ENCODE results near the gene SUGCT.

Gene SUGCT

DNA sequence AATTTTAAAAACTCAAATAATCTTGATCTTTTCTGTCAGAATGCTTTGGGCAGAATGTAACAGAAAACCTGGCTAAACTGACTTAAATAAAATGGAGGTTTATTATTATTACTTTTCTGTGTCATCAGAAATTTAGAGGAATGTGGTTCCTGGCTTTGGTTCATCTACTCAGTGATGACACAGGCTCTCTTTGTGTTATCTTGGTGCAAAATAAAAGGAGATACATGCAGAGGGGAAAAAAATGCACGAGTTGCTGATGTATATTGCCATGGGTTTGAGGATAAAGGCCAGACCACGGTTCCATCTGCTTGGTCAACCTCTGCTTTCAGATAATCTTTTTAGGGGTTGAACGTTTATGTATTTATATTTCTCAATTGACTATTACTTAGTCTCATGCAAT, 181.4 kb downstream of the SUGCT start:
- DNase-seq = no peak

DNA sequence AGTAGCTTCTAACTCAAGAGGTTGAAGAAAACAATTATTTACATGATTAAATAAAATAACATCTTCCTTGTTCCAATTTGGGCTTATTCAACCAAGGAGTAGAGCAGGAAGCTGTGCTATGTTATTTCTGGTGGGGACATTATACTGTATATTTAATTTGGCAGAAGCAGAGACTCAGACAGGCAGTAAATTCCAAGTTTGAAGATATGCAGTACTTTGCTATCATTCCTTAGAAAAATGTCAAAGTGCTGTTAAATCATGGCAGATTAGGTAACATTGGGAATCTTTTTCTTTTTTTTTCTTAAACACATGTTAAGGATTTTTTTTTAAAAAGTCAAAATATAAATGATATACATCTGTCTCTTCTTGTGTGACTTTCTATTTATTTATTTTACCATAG, 190.1 kb downstream of the SUGCT start:
- no peak for DNase-seq

DNA sequence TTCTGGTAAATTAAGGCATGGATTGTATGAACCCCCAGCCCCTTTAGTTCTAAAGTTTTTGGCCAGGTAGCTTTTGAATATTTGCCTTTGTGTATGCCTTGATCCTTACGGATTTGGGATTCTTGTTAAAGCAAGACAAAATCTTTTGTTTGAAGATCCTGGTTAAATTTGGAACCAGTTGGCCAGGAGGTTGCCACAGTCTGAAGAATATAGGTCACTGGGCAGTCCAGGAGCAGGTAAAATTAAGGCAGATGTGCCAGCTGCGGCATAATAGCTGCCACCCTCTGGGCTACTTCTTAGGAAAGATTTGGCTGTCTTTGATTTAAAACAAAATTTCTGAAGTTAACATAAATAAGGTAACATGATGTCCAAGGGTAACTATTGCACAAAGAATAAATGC, 192.3 kb downstream of the SUGCT start:
- no peak for DNase-seq

DNA sequence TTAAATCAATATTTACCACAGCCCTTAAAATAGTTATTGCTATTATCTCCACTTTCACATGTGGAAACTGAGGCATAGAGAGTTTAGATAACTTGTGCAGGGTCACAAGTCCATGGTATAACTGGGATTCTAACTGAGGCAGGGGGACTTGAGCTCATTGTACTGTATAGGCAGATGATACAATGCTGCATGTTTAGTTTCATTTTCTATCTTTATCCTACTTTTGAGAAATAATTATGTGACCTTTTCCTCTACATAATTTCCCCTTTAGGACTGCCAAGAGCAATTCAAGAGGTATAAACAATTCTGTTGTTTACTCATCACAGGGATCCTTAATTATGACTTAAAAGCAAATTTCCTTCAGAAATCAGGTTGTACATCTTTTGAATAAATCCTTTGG, 193.1 kb downstream of the SUGCT start:
- DNase-seq = no peak

DNA sequence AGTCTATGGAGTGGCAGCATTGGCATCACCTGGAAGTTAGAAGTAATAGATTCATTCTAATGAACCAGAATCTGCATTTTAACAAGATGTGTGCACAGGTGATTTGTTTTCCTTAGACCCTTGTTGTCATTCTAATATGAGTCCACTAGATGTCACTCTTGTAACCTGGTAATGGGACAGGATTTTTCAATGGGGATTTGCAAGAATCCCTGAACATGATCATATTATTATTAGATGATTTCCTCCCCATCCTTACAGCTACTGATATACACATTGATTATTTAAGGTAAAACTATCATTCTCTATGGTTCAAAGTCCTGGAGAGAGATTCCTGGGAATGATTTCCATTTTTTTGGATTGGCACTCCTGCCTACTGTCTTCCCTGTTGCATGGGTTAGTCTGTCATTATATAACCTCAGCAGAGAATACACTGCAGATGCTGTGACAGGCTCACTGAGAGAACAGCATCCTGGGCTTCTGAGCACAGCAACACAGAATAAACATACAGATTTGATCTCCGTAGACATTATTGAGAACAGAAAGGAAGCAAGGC, 194.9 kb downstream of the SUGCT start:
- DNase-seq = peak in 5 of 56 donors; percentile 1 to 48 (median 3)

DNA sequence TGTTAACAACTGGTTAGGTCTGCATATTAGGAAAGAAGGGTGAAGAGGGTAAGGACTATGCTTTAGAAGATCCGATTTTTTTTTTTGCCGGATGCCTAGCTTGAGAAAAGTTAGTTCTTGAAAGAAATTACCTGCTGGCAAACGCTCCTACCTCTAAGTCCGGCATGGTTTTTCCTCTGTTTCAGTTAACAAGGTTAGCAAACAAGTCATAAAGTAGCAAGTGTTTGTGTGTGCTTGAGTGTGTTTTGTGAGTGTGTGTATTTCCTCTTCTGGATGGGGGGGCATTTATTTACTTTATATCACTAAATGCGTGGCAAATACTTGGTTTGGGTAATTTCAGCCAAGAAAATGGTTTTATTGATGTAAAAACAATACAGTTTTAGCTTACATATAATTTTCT, 195.6 kb downstream of the SUGCT start:
- DNase-seq = no peak

DNA sequence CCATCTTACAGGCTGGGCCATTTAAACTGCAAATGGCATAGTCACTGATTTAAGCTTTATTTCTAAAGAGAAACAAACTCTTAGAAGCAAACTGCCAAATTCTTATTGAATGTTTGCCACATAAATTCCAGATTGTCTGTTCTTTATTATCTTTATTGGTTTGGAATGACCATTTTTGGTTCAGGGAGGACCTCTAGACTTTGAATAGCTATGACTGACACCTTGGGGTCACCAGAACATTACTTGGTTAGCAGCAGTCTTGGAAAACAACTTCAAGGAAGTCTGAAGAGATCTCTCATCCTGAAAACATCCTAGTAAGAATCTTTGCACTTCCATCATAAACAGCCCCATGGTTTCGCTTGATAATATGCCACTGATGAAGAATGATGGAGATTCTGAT, 197.1 kb downstream of the SUGCT start:
- no peak for DNase-seq

DNA sequence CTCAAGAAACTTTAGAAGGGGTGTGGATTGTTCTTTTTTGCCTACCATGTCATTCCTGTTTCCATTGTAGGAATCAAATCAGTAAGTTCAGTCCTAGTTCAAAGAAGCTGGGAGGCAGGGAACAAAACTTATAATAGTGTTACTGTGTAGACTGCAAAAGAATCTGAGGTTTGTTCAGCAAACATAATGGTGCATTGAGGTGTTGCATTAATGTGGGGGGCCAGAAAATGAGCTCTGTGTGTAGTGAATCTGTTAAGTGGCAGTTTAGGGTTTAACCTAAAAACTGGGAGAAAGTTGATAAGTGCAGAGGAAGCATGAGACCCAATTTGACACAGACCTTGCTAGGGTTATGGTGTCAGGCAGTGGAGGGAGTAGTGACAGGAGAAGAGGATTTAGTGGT, 197.7 kb downstream of the SUGCT start:
- DNase-seq = no peak

DNA sequence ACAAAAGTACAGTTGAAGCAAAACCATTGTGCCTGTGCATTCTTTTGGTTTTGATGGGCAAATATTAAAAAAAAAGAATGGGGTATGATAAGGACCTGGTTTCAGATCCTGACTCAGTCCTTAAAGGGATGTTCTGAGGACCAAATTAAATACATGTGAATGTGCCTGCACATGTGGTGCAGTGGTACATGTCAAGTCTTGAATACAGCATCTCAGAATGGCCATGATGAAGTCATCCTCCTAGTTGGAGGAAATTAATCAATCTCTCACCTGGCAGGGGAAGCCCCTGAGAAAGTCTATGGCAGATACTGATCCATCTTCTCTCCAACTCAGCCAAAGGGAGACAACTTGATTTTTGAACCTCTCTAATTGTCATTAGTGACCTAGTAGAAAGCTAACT, 207.0 kb downstream of the SUGCT start:
- DNase-seq = no peak

DNA sequence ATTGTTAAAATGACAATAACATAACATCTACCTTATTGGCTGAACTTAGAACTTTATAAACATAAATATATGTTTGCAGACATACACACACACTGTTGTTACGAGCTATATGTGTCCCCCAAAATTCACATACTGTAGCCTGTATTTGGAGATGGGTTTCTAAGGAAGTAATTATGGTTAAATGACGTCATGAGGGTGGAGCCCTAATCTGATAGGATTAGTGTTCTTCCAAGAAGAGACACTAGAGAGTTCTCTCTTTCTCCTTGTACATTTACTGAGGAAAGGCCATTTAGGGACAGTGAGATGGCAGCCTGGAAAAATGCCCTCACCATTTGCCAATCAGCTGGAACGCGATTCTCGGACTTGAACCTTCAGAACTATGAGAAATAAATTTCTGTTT, 211.7 kb downstream of the SUGCT start:
- no peak for DNase-seq

DNA sequence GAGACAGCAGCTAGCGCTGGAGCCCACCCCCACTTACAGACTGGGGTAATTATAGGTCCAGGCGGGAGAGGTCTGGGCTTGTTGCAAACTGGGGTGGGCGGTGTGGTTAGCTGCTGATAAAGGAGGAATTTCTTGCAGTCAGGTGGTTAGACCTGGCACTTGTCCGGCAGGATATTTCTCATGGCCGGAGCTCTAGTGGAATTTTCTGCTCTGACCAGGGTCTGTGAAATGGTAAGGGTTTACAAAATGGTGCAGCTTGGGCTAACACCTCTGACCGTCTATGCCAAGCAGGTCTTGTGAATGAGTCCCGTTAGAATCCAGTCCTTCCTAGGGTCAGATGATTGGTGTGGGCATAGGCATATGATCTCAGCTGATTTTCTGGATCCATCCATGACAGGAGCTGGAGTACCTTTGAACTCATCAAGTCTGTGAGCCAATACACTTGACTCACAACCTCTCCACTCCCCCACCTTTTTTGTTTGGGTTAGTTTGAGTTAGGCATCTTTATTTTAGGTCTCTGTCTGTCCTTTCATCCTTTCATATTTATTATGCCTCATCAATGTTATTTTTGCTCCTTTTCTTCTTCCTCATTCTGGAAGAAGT, 213.4 kb downstream of the SUGCT start:
- no peak for DNase-seq

DNA sequence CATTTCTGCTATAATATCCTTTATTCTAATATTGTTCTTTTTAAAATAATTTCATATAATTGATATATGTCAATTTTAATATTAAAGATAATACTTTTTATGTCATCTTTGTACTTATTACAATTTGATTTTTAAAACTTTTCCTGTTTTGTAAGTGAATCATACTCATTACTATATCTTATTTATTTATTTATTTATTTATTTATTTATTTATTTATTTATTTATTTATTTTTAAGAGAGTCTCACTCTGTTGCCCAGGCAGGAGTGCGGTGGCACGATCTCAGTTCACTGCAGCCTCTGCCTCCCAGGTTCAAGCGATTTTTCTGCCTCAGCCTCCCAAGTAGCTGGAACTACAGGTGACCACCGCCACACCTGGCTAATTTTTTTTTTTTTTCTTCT, 215.3 kb downstream of the SUGCT start:
- DNase-seq = no peak

DNA sequence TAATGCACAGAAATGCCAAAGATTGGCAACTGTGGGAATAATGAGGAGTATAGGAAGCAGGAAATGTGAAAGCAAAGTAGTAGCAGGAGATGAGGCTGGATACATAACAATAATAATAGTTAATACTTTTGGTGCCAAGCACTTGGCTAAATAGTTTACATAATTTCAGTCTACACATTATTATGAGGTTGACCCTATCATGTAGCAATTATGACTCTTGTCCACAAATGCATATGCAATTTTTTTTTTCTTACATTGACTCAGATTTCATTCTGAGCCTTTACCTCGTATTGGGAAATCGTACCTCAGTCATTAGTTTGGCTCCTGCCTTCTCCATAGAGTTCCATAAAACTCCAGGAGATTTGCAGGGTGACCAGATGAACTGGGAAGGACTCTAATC, 219.9 kb downstream of the SUGCT start:
- no peak for DNase-seq

DNA sequence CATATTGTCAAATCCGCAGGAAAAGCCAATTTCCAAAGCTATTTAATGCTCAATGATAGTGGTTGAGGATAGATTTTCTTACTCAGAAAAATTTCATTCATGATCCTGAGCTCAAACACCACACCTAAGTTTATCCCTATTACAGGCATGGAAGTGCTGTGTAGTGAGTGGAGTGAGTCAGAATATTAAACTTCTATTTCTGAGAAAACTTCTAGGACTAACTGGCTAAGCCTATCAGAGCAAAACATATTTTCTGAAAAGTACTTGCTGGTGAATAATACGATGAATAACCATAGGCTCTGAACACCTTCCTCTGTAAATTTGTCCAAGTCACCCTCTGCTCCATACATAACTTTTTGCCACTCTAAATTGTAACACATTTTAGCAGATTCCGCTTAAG, 221.5 kb downstream of the SUGCT start:
- DNase-seq = no peak

DNA sequence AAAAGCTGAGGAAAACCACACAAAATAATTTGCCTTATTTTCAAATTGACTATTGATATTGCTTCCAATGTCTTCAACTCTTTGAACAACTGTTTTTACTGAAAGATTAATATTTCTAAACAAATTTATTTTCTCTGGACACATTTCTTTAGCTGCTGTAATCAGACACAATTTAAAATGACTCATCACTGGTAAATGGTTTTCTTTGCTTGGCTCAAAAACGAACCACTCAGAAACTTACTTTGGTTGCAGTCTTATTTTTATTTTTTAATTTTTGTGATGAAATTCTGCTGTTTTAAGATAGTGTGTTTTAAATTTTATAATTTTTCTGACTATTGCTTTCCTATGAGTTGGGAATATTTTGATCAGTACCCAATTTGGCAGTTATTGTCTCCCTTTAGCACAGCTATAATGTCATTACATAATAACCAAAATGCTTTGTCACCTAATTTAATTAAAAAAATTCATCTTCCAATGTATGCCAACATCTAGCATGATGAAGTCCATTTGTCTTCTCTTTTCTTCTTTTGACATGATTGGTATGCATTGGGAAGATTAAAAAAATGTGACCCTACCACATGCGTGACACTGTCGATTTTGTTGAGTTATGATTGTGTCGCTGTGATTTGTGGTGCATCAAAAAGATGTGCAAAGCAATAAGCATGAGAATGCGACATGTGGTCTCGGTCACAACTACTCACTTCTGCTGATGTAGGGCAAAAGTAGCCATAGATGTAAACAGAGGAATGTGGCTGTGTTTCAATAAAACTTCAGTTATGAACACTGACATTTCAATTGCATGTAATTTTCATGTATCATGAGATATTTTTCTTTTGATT, 222.3 kb downstream of the SUGCT start:
- DNase-seq = no peak

DNA sequence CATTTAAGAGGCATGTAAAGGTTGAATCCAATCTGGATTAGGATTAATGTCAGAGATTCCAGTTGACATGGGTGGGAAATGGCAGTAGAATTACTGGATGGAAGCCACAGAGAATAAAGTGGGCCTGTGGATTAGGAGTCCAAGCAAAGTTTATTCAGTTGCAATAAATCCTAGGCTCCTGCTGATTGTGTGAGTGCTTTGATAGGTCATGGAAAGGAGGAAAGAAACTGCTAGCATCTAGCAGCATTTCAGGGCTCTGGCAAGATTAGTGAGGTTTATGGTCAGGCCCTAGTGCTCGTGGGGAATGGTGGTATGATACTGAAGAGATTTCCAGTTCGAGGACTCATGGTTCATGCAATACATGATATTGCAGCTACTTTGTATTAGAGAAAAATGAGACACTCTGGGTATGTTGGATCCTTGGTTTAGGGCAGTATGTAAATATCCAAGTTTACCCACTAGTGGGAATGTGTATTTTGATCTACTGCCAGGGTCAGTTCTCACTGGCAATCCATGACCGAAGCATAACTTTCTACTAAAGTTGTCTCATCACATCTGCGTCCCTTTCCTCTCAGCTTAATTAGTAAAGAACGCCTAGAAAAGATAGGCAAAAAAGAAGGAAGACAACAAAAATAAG, 235.0 kb downstream of the SUGCT start:
- no peak for DNase-seq

DNA sequence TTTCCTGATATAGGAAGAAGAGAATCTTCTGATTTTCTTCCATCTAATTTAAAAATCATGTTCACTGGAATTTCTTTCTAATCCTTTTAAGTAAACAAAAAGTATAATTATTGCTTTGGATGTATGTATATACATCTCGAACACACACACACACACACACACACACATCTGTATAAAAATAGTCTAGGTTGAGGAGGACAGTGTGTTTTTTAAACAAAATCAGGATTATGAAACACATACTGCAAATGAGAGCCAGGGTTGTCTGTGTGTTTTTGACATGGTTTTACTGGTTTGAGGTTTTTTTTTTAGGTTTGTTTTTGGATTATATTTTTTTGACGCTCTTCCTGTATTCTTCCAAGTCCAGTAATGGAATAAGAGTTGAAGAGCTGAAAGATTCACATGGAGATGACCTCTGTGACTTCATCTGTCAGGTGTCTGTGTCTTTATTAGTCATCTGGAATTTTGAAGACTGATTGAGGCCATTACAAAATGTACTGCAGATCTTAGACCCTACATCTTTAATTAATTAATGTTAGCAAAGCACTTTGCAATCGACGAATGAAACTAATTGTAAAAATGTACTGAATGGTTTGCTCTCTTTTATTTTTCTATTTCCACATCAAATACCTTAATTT, 237.1 kb downstream of the SUGCT start:
- DNase-seq = no peak

DNA sequence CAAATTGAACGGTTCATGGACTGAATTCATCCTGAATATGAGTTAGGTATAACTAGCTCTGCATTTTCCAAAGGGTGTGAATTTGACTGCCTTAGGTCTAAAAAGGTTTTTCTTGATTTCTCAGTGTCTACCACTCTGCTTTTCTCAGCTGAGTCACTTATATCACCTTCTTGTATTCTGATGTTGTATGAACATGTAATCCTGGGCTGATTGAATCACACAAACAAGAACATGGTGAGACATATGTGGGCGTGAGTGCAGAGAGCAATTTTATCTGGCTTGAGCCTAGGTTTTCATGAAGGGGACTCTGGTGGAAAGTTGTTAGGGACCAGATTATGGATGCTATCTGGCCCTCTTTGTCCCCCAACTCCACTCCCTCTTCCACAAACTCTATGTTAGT, 239.8 kb downstream of the SUGCT start:
- no peak for DNase-seq

DNA sequence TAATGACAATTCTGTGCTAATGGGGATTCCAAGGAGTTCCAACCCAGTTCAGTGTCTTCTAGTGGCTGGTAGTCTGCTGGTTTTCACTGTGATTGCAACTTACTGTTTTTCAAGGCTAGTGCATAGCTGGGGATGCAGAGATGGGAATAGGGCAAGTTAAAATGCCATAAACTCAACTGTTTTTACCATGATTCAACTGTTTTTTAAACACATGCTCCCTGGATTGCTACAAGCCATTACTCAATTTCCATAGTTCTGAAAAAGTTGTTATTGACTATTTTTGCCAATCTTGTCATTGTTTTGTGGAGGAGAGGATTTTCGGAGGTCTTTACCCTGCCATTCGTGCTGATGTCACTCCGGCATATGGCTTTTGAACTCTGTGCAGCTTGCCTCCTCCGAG, 245.3 kb downstream of the SUGCT start:
- DNase-seq = no peak

DNA sequence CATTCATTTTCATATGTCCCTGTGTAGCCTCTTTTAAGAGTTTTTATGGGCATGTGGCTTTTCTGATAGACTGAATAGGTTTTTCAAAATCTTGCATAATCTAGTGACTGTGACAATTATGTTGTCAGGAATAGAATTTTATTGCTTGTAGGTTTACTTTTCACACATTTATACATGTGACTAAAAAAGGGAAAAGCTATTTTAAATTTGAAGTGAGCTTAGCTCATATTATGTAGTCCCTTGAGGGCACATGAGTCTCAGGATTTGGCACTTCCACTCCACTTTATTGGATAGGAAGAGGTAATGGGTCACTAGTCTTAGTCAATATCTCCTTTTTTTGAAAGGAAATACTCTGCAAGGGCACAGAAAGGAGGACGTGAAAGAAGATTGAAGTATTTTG, 247.3 kb downstream of the SUGCT start:
- DNase-seq = no peak

DNA sequence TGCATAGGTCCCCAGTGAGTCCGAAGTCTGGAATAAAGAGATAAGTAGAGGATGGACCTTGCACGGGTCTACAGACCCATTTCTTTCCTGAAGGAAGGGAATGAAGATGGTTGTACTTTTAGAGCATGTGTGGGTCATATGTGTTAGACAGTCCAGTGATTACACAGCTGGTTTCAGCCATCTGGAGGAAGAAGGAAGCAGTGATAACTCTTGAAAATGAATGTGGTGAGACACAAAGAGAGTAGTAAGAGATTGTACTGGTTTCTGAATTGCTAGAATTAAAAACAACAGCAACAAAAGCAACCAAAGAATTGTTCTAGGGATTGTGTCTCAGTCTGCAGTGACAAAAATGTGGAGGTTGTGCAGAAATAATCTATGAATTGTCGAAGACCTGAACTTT, 258.9 kb downstream of the SUGCT start:
- no peak for DNase-seq

DNA sequence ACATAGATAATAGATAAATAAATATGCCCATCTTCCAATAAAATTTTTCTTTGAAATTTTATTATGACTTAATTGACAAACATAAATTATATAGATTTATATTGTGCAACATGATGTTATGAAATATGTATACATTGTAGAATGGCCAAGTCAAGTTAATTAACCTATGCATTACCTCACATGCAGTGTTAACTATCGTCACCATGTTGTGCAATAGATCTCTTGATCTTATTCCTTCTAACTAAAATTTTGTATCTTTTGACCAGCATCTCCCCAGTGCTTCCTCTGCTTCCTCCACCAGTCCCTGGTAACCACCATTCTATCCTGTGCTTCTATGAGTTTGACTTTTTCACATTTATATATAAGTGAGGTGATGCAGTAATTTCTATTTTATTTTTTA, 259.6 kb downstream of the SUGCT start:
- DNase-seq = no peak
